GM23338 (cell line): ENCODE results near the gene ZNF280C. TPM values are rescaled to one million over a fixed set of nuclear protein-coding genes. Genes with fewer than 3 reads are reported as not detected.

Source experiments
- ATAC-seq: fragments of 200-7000 bp; cut with Tn5 transposase; 3 replicates; pipeline ENCODE4 v1.9.1; 2020
- DNase-seq: peaks from one replicate; pipeline ENCODE4 v3.0.0-alpha.2; 2015; ENCODE audit warnings: low spot score
- H2AFZ ChIP-seq: fragments of 200-600 bp; sonication (generic); 2 replicates; pipeline ENCODE4 v1.8.0; 2016; ENCODE audit warnings: antibody characterized with exemption, mild to moderate bottlenecking, moderate library complexity
- H3F3A ChIP-seq: fragments of 200-600 bp; sonication (generic); replicated peaks from 2 replicates; pipeline ENCODE4 v1.8.0; 2017; ENCODE audit warnings: antibody characterized with exemption, mixed run types, low read depth
- H3K27ac ChIP-seq: fragments of 200-600 bp; sonication (generic); 2 replicates; pipeline ENCODE4 v1.6.1; 2016; ENCODE audit warnings: low read depth
- H3K27me3 ChIP-seq: fragments of 200-600 bp; sonication (generic); 2 replicates; pipeline ENCODE4 v1.8.0; 2016; ENCODE audit warnings: mild to moderate bottlenecking, mixed run types, moderate library complexity; ENCODE audit not compliant: insufficient read depth
- H3K36me3 ChIP-seq: fragments of 200-600 bp; sonication (generic); 2 replicates; pipeline ENCODE4 v1.8.0; 2016; ENCODE audit warnings: mild to moderate bottlenecking; ENCODE audit not compliant: insufficient read depth
- H3K4me1 ChIP-seq: fragments of 200-600 bp; sonication (generic); 2 replicates; pipeline ENCODE4 v1.8.0; 2016; ENCODE audit warnings: mild to moderate bottlenecking, moderate library complexity; ENCODE audit not compliant: insufficient read depth
- H3K4me2 ChIP-seq: fragments of 200-600 bp; sonication (generic); 2 replicates; pipeline ENCODE4 v1.7.1; 2017; ENCODE audit warnings: mixed run types
- H3K4me3 ChIP-seq: fragments of 200-600 bp; sonication (generic); 2 replicates; pipeline ENCODE4 v1.6.1; 2016; ENCODE audit warnings: mixed run types
- H3K79me2 ChIP-seq: fragments of 200-600 bp; sonication (generic); replicated peaks from 2 replicates; pipeline ENCODE4 v1.8.0; 2017; ENCODE audit warnings: mild to moderate bottlenecking; ENCODE audit not compliant: insufficient read depth
- H3K9me2 ChIP-seq: fragments of 200-600 bp; sonication (generic); 2 replicates; pipeline ENCODE4 v1.8.0; 2017; ENCODE audit not compliant: insufficient read depth
- H4K20me1 ChIP-seq: fragments of 200-600 bp; sonication (generic); replicated peaks from 2 replicates; pipeline ENCODE4 v1.8.0; 2017; ENCODE audit warnings: mild to moderate bottlenecking; ENCODE audit not compliant: insufficient read depth
- H3K27ac Mint-ChIP-seq: 2 replicates; pipeline ENCODE4 v1.8.0; 2020; ENCODE audit warnings: inconsistent platforms, mild to moderate bottlenecking, moderate library complexity, mixed read lengths
- H3K27me3 Mint-ChIP-seq: 3 replicates; pipeline ENCODE4 v1.8.0; 2022; ENCODE audit warnings: low read depth, mild to moderate bottlenecking, moderate library complexity, mixed read lengths, inconsistent platforms; ENCODE audit not compliant: insufficient read depth, poor library complexity
- H3K36me3 Mint-ChIP-seq: 3 replicates; pipeline ENCODE4 v1.8.0; 2021; ENCODE audit warnings: low read depth, mild to moderate bottlenecking, inconsistent platforms, moderate library complexity, mixed read lengths
- H3K4me1 Mint-ChIP-seq: 3 replicates; pipeline ENCODE4 v1.8.0; 2020; ENCODE audit warnings: mild to moderate bottlenecking, inconsistent platforms, mixed read lengths
- H3K4me3 Mint-ChIP-seq: 3 replicates; pipeline ENCODE4 v1.8.0; 2021; ENCODE audit warnings: moderate library complexity, mild to moderate bottlenecking, inconsistent platforms, mixed read lengths
- H3K9me3 Mint-ChIP-seq: 3 replicates; pipeline ENCODE4 v1.8.0; 2020; ENCODE audit warnings: moderate library complexity, mild to moderate bottlenecking, inconsistent platforms, mixed read lengths
- CREB1 ChIP-seq: fragments of 250-450 bp; sonication (Bioruptor Pico); IDR thresholded peaks from 2 replicates; pipeline ENCODE4 v1.5.0; 2020; ENCODE audit warnings: low read depth, mild to moderate bottlenecking, moderate library complexity
- EZH2 ChIP-seq: fragments of 200-600 bp; sonication (generic); IDR thresholded peaks from one replicate; pipeline ENCODE4 v1.8.0; 2017; ENCODE audit warnings: antibody characterized with exemption, mild to moderate bottlenecking, low read depth; ENCODE audit not compliant: unreplicated experiment
- EZH2phosphoT487 ChIP-seq: fragments of 200-600 bp; sonication (generic); IDR thresholded peaks from one replicate; pipeline ENCODE4 v1.8.1; 2018; ENCODE audit warnings: antibody characterized with exemption; ENCODE audit not compliant: unreplicated experiment
- JUNB ChIP-seq: IDR thresholded peaks from one replicate; pipeline ENCODE4 v1.6.1; 2016; ENCODE audit warnings: antibody characterized with exemption; ENCODE audit not compliant: unreplicated experiment
- NANOG ChIP-seq: IDR thresholded peaks from 2 replicates; pipeline ENCODE4 v1.6.1; 2016; ENCODE audit warnings: antibody characterized with exemption, borderline replicate concordance
- POLR2AphosphoS5 ChIP-seq: IDR thresholded peaks from 2 replicates; pipeline ENCODE4 v1.6.1; 2016; ENCODE audit warnings: antibody characterized with exemption, low read depth
- STAT1 ChIP-seq: IDR thresholded peaks from one replicate; pipeline ENCODE4 v1.6.1; 2016; ENCODE audit warnings: antibody characterized with exemption; ENCODE audit not compliant: unreplicated experiment
- ZNF331 ChIP-seq: fragments of 250-450 bp; sonication (Bioruptor Pico); IDR thresholded peaks from 2 replicates; pipeline ENCODE4 v1.5.0; 2020; ENCODE audit warnings: low read depth, mild to moderate bottlenecking, moderate library complexity
- polyA plus RNA-seq: library from polyadenylated mRNA; unstranded; fragments of >200 nt; fragmentation: Nextera tagmentation; extraction: Ambion mirVana; gene quantifications from 2 replicates; pipeline ENCODE4 v1.2.1, GENCODE V29; 2016
- total RNA-seq: library from RNA; depleted of rRNA; stranded (reverse); fragments of >200 nt; shearing (Covaris generic); gene quantifications from 2 replicates; pipeline ENCODE4 v1.2.3, GENCODE V29; 2014
- TF ChIP-seq, protein P1 (sequence below): IDR thresholded peaks from 2 replicates; pipeline ENCODE4 v1.6.1; 2016; ENCODE audit warnings: antibody characterized with exemption
- TF ChIP-seq, protein P2 (sequence below): IDR thresholded peaks from one replicate; pipeline ENCODE4 v1.6.1; 2018; ENCODE audit warnings: antibody characterized with exemption; ENCODE audit not compliant: unreplicated experiment
- TF ChIP-seq, protein P3 (sequence below): fragments of 250-450 bp; sonication (Bioruptor Pico); IDR thresholded peaks from 2 replicates; pipeline ENCODE4 v1.5.0; 2020; ENCODE audit warnings: mild to moderate bottlenecking, moderate library complexity
- TF ChIP-seq, protein P4 (sequence below), 2 experiments: fragments of 200-600 bp in 1 of 2; sonication (generic) in 1 of 2; conservative IDR thresholded peaks; 2 replicates each; pipeline versions ENCODE4 v1.5.1 to v1.6.1; 2016 to 2017; ENCODE audit warnings: antibody characterized with exemption in 2 of 2, low read depth in 2 of 2, mild to moderate bottlenecking in 2 of 2, moderate library complexity in 1 of 2

ZNF280C gene
- total and polyA plus RNA-seq, 2 experiments from 2014 or later: 7.9 to 14.4 TPM

DNA sequence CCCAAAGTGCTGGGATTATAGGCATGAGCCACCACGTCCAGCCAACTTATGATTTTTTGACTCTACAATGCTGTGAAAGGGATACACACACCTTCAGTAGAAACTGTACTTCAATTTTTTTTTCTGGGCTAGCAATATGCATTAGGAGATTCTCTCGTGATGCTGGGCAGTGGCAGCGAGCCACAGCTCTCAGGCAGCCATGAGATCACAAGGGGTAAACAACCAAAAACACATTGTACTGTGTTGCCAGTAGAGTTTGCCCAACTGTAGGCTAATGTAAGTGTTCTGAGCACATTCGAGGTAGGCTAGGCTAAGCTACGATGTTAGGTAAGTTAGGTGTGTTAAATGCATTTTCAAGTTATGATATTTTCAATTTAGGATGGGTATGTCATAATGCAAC is 71.2 kb downstream of the ZNF280C start (continued):
- no peak for TF ChIP-seq CREB1 (CRISPR knock-in tag)
- TF ChIP-seq ZNF331 (CRISPR knock-in tag): no peak
- TF ChIP-seq, protein P1, sequence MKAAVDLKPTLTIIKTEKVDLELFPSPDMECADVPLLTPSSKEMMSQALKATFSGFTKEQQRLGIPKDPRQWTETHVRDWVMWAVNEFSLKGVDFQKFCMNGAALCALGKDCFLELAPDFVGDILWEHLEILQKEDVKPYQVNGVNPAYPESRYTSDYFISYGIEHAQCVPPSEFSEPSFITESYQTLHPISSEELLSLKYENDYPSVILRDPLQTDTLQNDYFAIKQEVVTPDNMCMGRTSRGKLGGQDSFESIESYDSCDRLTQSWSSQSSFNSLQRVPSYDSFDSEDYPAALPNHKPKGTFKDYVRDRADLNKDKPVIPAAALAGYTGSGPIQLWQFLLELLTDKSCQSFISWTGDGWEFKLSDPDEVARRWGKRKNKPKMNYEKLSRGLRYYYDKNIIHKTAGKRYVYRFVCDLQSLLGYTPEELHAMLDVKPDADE: no peak
- TF ChIP-seq EZH2phosphoT487: no peak
- no peak for TF ChIP-seq NANOG
- no peak for TF ChIP-seq EZH2

DNA sequence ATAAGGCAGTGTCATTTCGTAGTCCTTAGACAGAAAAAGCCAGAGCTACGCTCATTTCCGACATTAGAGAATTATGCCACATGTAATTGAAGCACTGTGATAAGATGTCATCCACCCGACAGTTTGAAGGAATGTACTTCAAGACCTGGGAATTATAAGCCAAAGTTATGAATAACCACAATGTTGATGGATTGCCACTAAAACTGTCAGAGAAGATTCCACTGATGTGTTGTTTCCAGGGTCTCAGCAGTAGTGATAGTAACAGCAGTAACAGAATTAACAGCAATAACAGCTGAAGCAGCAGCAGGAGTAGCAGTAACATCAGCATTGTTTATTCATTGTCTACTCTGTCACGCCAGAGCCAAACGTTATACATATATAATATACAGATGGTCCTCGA is 72.2 kb downstream of the ZNF280C start:
- H3F3A ChIP-seq: no peaks in the 10 kb centered on the region
- Mint-ChIP-seq H3K4me1 (no peaks in the 10 kb centered on the region), H3K4me3 (no peak overlapping the region), H3K9me3 (no peaks in the 10 kb centered on the region), H3K27me3 (peaks cover 2% of the 10 kb centered on the region), H3K36me3 (no peaks in the 10 kb centered on the region; the same call in 2 of the 3 replicates), H3K27ac (no peak overlapping the region)
- no peaks in the 10 kb centered on the region for H3K4me1 ChIP-seq
- no peaks in the 10 kb centered on the region for H3K9me2 ChIP-seq
- H3K79me2 ChIP-seq: no peaks in the 10 kb centered on the region
- H2AFZ ChIP-seq: no peak overlapping the region
- H3K4me3 ChIP-seq: no peak overlapping the region
- no peaks in the 10 kb centered on the region for H3K27me3 ChIP-seq
- ATAC-seq (no peak), DNase-seq (no peak)
- no peaks in the 10 kb centered on the region for H3K36me3 ChIP-seq
- H3K4me2 ChIP-seq: no peak overlapping the region
- H4K20me1 ChIP-seq: no peaks in the 10 kb centered on the region
- H3K27ac ChIP-seq: no peak overlapping the region
- TF ChIP-seq, protein P2, sequence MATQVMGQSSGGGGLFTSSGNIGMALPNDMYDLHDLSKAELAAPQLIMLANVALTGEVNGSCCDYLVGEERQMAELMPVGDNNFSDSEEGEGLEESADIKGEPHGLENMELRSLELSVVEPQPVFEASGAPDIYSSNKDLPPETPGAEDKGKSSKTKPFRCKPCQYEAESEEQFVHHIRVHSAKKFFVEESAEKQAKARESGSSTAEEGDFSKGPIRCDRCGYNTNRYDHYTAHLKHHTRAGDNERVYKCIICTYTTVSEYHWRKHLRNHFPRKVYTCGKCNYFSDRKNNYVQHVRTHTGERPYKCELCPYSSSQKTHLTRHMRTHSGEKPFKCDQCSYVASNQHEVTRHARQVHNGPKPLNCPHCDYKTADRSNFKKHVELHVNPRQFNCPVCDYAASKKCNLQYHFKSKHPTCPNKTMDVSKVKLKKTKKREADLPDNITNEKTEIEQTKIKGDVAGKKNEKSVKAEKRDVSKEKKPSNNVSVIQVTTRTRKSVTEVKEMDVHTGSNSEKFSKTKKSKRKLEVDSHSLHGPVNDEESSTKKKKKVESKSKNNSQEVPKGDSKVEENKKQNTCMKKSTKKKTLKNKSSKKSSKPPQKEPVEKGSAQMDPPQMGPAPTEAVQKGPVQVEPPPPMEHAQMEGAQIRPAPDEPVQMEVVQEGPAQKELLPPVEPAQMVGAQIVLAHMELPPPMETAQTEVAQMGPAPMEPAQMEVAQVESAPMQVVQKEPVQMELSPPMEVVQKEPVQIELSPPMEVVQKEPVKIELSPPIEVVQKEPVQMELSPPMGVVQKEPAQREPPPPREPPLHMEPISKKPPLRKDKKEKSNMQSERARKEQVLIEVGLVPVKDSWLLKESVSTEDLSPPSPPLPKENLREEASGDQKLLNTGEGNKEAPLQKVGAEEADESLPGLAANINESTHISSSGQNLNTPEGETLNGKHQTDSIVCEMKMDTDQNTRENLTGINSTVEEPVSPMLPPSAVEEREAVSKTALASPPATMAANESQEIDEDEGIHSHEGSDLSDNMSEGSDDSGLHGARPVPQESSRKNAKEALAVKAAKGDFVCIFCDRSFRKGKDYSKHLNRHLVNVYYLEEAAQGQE: no peak
- TF ChIP-seq, protein P3, sequence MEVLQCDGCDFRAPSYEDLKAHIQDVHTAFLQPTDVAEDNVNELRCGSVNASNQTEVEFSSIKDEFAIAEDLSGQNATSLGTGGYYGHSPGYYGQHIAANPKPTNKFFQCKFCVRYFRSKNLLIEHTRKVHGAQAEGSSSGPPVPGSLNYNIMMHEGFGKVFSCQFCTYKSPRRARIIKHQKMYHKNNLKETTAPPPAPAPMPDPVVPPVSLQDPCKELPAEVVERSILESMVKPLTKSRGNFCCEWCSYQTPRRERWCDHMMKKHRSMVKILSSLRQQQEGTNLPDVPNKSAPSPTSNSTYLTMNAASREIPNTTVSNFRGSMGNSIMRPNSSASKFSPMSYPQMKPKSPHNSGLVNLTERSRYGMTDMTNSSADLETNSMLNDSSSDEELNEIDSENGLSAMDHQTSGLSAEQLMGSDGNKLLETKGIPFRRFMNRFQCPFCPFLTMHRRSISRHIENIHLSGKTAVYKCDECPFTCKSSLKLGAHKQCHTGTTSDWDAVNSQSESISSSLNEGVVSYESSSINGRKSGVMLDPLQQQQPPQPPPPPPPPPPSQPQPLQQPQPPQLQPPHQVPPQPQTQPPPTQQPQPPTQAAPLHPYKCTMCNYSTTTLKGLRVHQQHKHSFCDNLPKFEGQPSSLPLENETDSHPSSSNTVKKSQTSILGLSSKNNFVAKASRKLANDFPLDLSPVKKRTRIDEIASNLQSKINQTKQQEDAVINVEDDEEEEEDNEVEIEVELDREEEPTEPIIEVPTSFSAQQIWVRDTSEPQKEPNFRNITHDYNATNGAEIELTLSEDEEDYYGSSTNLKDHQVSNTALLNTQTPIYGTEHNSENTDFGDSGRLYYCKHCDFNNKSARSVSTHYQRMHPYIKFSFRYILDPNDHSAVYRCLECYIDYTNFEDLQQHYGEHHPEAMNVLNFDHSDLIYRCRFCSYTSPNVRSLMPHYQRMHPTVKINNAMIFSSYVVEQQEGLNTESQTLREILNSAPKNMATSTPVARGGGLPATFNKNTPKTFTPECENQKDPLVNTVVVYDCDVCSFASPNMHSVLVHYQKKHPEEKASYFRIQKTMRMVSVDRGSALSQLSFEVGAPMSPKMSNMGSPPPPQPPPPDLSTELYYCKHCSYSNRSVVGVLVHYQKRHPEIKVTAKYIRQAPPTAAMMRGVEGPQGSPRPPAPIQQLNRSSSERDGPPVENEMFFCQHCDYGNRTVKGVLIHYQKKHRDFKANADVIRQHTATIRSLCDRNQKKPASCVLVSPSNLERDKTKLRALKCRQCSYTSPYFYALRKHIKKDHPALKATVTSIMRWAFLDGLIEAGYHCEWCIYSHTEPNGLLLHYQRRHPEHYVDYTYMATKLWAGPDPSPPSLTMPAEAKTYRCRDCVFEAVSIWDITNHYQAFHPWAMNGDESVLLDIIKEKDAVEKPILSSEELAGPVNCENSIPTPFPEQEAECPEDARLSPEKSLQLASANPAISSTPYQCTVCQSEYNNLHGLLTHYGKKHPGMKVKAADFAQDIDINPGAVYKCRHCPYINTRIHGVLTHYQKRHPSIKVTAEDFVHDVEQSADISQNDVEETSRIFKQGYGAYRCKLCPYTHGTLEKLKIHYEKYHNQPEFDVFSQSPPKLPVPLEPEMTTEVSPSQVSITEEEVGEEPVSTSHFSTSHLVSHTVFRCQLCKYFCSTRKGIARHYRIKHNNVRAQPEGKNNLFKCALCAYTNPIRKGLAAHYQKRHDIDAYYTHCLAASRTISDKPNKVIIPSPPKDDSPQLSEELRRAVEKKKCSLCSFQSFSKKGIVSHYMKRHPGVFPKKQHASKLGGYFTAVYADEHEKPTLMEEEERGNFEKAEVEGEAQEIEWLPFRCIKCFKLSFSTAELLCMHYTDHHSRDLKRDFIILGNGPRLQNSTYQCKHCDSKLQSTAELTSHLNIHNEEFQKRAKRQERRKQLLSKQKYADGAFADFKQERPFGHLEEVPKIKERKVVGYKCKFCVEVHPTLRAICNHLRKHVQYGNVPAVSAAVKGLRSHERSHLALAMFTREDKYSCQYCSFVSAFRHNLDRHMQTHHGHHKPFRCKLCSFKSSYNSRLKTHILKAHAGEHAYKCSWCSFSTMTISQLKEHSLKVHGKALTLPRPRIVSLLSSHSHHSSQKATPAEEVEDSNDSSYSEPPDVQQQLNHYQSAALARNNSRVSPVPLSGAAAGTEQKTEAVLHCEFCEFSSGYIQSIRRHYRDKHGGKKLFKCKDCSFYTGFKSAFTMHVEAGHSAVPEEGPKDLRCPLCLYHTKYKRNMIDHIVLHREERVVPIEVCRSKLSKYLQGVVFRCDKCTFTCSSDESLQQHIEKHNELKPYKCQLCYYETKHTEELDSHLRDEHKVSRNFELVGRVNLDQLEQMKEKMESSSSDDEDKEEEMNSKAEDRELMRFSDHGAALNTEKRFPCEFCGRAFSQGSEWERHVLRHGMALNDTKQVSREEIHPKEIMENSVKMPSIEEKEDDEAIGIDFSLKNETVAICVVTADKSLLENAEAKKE (CRISPR knock-in tag): no peak
- TF ChIP-seq STAT1: no peak
- TF ChIP-seq POLR2AphosphoS5: no peak
- TF ChIP-seq, protein P4, sequence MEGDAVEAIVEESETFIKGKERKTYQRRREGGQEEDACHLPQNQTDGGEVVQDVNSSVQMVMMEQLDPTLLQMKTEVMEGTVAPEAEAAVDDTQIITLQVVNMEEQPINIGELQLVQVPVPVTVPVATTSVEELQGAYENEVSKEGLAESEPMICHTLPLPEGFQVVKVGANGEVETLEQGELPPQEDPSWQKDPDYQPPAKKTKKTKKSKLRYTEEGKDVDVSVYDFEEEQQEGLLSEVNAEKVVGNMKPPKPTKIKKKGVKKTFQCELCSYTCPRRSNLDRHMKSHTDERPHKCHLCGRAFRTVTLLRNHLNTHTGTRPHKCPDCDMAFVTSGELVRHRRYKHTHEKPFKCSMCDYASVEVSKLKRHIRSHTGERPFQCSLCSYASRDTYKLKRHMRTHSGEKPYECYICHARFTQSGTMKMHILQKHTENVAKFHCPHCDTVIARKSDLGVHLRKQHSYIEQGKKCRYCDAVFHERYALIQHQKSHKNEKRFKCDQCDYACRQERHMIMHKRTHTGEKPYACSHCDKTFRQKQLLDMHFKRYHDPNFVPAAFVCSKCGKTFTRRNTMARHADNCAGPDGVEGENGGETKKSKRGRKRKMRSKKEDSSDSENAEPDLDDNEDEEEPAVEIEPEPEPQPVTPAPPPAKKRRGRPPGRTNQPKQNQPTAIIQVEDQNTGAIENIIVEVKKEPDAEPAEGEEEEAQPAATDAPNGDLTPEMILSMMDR (conservative IDR thresholded peaks at IDR 0.05; ENCODE audit: low read depth in 2 of 2): no peak
- TF ChIP-seq NANOG: no peak
- no peak for TF ChIP-seq JUNB
- TF ChIP-seq, protein P1: no peak
- no peak for TF ChIP-seq EZH2
